OCI-LY7 (cell line): Measurements from ENCODE around the gene FAM120A. TPM values are rescaled to one million over a fixed set of nuclear protein-coding genes. Genes with fewer than 3 reads are reported as not detected.

Experiments
- BruUV-seq: library from RNA; stranded (reverse); fragments of 400-500 nt; replicated peaks from 2 replicates; lab custom pipeline; 2021; lab: Mats Ljungman, UMichigan
- CTCF ChIA-PET: fragments of 300-600 bp; sonication (Branson Sonifier 250); formaldehyde crosslinking; loops from one replicate; lab custom pipeline; 2022; ENCODE audit warnings: antibody characterized with exemption; ENCODE audit not compliant: unreplicated experiment; lab: Charles Lee
- POLR2A ChIA-PET: fragments of 300-600 bp; sonication (Branson Sonifier 250); formaldehyde crosslinking; loops from one replicate; lab custom pipeline; 2022; ENCODE audit warnings: antibody characterized with exemption; lab: Charles Lee
- DNase-seq: peaks from one replicate; pipeline ENCODE4 v3.0.0-alpha.2; 2015; ENCODE audit warnings: low spot score
- H2AFZ ChIP-seq: fragments of 200-600 bp; sonication (generic), shearing (Covaris generic); 2 replicates; pipeline ENCODE4 v1.6.1; 2014; ENCODE audit warnings: mild to moderate bottlenecking, antibody characterized with exemption, low read length, moderate library complexity
- H3K27ac ChIP-seq: fragments of 200-600 bp; sonication (generic); 2 replicates; pipeline ENCODE4 v1.5.1; 2014; ENCODE audit warnings: mixed run types, low read depth, mild to moderate bottlenecking, moderate library complexity, low read length, inconsistent platforms; ENCODE audit not compliant: poor library complexity, severe bottlenecking
- H3K36me3 ChIP-seq: fragments of 200-600 bp; sonication (generic); 2 replicates; pipeline ENCODE4 v1.6.1; 2014; ENCODE audit warnings: mild to moderate bottlenecking, antibody characterized with exemption, low read length, moderate library complexity, mixed read lengths; ENCODE audit not compliant: insufficient read depth
- H3K4me1 ChIP-seq: fragments of 200-600 bp; sonication (generic); 2 replicates; pipeline ENCODE4 v1.5.1; 2014; ENCODE audit warnings: mild to moderate bottlenecking, low read length; ENCODE audit not compliant: insufficient read depth, poor library complexity, severe bottlenecking
- H3K4me2 ChIP-seq: fragments of 200-600 bp; sonication (generic); 2 replicates; pipeline ENCODE4 v1.6.1; 2014; ENCODE audit warnings: mild to moderate bottlenecking, low read length
- H3K4me3 ChIP-seq: fragments of 200-600 bp; sonication (generic); 2 replicates; pipeline ENCODE4 v1.5.1; 2014; ENCODE audit warnings: mild to moderate bottlenecking, low read depth, low read length; ENCODE audit not compliant: poor library complexity, severe bottlenecking
- H3K79me2 ChIP-seq: fragments of 200-600 bp; sonication (generic); 2 replicates; pipeline ENCODE4 v1.6.1; 2016; ENCODE audit warnings: low read depth, mild to moderate bottlenecking, low read length, moderate library complexity, mixed read lengths; ENCODE audit not compliant: insufficient read depth
- H3K9me2 ChIP-seq: fragments of 200-600 bp; sonication (generic); 2 replicates; pipeline ENCODE4 v1.6.1; 2016; ENCODE audit warnings: mild to moderate bottlenecking, low read length, mixed read lengths; ENCODE audit not compliant: insufficient read depth
- H3K9me3 ChIP-seq: fragments of 200-600 bp; sonication (generic); 2 replicates; pipeline ENCODE4 v1.6.1; 2014; ENCODE audit warnings: mild to moderate bottlenecking, mixed run types, low read length, mixed read lengths
- H4K20me1 ChIP-seq: fragments of 200-600 bp; sonication (generic); 2 replicates; pipeline ENCODE4 v1.6.1; 2014; ENCODE audit warnings: mild to moderate bottlenecking, antibody characterized with exemption, low read length, moderate library complexity, mixed read lengths; ENCODE audit not compliant: insufficient read depth
- EZH2phosphoT487 ChIP-seq: fragments of 200-600 bp; sonication (generic); IDR thresholded peaks from 2 replicates; pipeline ENCODE4 v1.6.1; 2018; ENCODE audit warnings: low read depth, borderline replicate concordance, mild to moderate bottlenecking, mixed run types, antibody characterized with exemption, low read length, moderate library complexity, mixed read lengths
- intact Hi-C: fragments of 100-400 bp; cut with micrococcal nuclease; formaldehyde crosslinking; loops from one replicate; pipeline ENCODE4 v1.10.0; 2022; ENCODE audit not compliant: unreplicated experiment
- total RNA-seq, 2 experiments: library from RNA; depleted of rRNA in 1 of 2; stranded (reverse); fragments of >200 nt in 1 of 2; shearing (Covaris generic) in 1 of 2; gene quantifications; 2 replicates each; pipeline ENCODE4 v1.2.3, GENCODE V29; 2014 to 2022
- TF ChIP-seq, protein P1 (sequence below): fragments of 200-600 bp; sonication (generic); conservative IDR thresholded peaks from 2 replicates; pipeline ENCODE4 v1.5.1; 2014; ENCODE audit warnings: mild to moderate bottlenecking, antibody characterized with exemption, low read length, moderate library complexity, mixed read lengths

Gene FAM120A
- total RNA-seq, 2 experiments from 2014 or later = 81.9 to 104 TPM

DNA sequence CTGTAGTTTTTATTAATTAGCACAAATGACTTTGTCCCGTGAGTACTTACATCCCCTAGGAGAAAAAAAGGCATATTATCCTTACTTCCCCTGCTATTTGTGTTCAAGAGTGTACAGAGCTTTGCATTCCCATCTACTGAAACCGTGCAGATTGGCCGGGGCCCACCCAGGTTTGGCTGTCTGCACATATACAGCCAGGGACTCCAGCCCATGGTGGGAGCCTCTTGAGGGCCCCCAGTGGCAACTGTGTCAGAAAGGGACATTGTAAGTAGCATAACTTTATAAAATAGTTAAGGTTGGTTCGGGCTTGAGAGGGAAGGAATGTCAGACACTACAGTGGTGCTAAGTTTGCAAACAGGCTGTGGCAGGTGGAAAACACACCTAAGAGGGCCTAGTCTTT lies 149.6 kb downstream of the FAM120A start:
- H3K4me2 ChIP-seq = no peak overlapping the region
- H3K27ac ChIP-seq = no peak overlapping the region
- ChIA-PET POLR2A (no interaction called here), CTCF (interaction anchor here (0.6 kb wide), 1 partner anchor 11 kb away, joined by 4 read pairs; no protein-coding TSS in a partner anchor)
- no peak overlapping the region for H2AFZ ChIP-seq
- H3K4me3 ChIP-seq = no peak overlapping the region
- no TSS peak for BruUV-seq
- H3K36me3 ChIP-seq = no peaks in the 10 kb centered on the region
- H3K4me1 ChIP-seq = peaks cover 9% of the 10 kb centered on the region
- intact Hi-C loops = no loop called here
- DNase-seq = no peak
- TF ChIP-seq, protein P1, sequence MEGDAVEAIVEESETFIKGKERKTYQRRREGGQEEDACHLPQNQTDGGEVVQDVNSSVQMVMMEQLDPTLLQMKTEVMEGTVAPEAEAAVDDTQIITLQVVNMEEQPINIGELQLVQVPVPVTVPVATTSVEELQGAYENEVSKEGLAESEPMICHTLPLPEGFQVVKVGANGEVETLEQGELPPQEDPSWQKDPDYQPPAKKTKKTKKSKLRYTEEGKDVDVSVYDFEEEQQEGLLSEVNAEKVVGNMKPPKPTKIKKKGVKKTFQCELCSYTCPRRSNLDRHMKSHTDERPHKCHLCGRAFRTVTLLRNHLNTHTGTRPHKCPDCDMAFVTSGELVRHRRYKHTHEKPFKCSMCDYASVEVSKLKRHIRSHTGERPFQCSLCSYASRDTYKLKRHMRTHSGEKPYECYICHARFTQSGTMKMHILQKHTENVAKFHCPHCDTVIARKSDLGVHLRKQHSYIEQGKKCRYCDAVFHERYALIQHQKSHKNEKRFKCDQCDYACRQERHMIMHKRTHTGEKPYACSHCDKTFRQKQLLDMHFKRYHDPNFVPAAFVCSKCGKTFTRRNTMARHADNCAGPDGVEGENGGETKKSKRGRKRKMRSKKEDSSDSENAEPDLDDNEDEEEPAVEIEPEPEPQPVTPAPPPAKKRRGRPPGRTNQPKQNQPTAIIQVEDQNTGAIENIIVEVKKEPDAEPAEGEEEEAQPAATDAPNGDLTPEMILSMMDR = no peak
- TF ChIP-seq EZH2phosphoT487 = no peak
- no peaks in the 10 kb centered on the region for H3K9me3 ChIP-seq
- H3K9me2 ChIP-seq = no peaks in the 10 kb centered on the region
- H3K79me2 ChIP-seq = no peaks in the 10 kb centered on the region
- H4K20me1 ChIP-seq = no peaks in the 10 kb centered on the region

DNA sequence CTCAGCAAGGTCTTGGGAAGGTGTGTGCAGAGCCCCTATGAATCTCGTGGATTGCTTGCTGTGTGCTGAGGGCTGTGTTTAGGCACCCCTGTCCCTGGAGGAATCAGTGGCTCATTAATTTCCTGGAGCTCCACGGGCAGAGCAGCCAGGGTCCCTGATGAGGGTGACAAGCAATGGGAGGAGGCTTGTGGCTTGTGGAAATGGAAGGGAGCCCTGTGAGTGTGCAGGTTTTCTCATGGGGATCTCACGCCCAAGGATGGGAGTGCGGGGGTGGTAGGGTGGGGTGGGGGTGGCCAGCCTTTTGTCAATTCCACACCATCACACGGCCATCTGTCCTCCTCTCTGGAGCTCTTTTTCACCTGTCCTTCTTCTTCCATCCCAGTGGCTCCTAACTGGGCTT lies 150.2 kb downstream of the FAM120A start:
- no peak overlapping the region for H3K4me3 ChIP-seq
- H4K20me1 ChIP-seq = no peaks in the 10 kb centered on the region
- no peak overlapping the region for H3K4me2 ChIP-seq
- CTCF ChIA-PET = no interaction called here
- TF ChIP-seq, protein P1 = no peak
- TF ChIP-seq EZH2phosphoT487 = no peak
- POLR2A ChIA-PET = no interaction called here
- no peaks in the 10 kb centered on the region for H3K9me2 ChIP-seq
- peaks cover 9% of the 10 kb centered on the region for H3K4me1 ChIP-seq
- no peaks in the 10 kb centered on the region for H3K9me3 ChIP-seq
- no peaks in the 10 kb centered on the region for H3K79me2 ChIP-seq
- intact Hi-C loops = no loop called here
- no peak overlapping the region for H3K27ac ChIP-seq
- no TSS peak for BruUV-seq
- no peak for DNase-seq
- no peaks in the 10 kb centered on the region for H3K36me3 ChIP-seq
- H2AFZ ChIP-seq = no peak overlapping the region

DNA sequence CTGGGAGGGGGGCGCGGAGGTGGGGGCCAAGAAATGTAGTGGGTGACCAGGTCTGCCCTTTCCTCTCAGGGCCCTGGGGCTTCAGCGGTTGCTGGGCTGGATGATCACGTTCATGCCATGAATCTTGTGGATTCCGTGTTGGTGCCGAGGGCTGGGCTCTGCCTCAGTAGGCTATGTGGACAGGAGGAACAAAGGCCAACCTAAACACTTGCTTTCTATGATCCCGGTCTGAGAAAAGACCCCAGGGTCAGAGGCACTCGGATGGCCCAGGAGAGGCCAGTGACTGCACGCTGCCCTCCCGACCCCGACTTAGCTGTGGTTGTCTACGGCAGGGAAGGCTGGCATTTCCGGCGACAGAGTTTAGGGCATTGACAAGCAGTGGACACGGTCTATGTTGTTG lies 151.5 kb downstream of the FAM120A start:
- TF ChIP-seq, protein P1 = no peak
- no peak for TF ChIP-seq EZH2phosphoT487

More for the DNA sequence above, 151.5 kb downstream of the FAM120A start:
- ChIA-PET CTCF (no interaction called here), POLR2A (no interaction called here)
- no peak overlapping the region for H2AFZ ChIP-seq
- no peak for DNase-seq
- no peaks in the 10 kb centered on the region for H3K9me3 ChIP-seq
- H3K36me3 ChIP-seq = no peaks in the 10 kb centered on the region
- H3K79me2 ChIP-seq = no peaks in the 10 kb centered on the region
- no peak overlapping the region for H3K4me2 ChIP-seq
- no peaks in the 10 kb centered on the region for H4K20me1 ChIP-seq
- H3K4me1 ChIP-seq = peaks cover 9% of the 10 kb centered on the region
- H3K27ac ChIP-seq = no peak overlapping the region
- no peak overlapping the region for H3K4me3 ChIP-seq
- H3K9me2 ChIP-seq = no peaks in the 10 kb centered on the region
- intact Hi-C loops = no loop called here
- no TSS peak for BruUV-seq
